GM21619 (cell line): Measurements from ENCODE around the gene GALNT10.

Experiments
- ATAC-seq: cut with Tn5 transposase; IDR thresholded peaks from one replicate; pipeline ENCODE4 v1.9.1; 2021; ENCODE audit not compliant: unreplicated experiment

GALNT10 gene

GRCh38 chr5:154202379-154203260 lies 12.1 kb downstream of the GALNT10 start:
- ATAC-seq, result peak; percentile 95

DNA sequence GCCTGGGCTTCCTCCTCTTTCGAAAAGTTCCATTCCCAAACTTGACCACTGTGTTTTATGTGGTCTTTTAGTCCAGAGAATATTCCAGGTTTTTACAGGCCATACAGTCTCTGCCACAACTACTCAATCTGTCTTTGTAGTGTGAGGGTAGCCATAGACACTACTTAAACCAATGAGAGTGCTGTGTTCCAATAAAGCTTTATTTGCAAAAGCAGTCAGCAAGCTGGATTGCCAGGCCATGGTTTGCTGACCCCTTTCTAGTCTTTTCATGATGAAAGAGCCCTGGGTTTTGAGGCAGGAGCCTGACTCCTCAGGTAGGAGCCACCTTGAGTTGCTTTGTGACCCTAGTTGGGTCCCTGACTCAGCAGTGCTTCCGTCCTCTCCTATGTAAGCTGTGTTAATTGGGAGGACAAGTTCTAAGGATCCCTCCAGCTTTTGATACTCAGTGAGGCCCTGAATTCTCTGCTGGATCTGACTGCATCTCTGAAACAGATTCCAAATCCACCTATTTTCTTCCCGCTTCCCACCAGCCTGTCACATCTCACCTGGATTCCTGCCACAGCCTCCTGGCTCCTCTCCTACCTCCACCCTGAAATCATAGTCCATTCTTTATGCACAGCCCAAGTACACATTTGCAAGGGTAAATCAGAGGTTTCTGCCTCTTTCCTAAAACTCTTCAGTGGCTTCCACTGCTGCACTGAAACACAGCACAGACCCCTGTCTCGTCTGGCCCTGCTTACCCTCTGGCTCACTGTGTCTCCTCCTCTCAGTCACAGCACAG lies 13.5 kb downstream of the GALNT10 start:
- ATAC-seq, result no peak

DNA sequence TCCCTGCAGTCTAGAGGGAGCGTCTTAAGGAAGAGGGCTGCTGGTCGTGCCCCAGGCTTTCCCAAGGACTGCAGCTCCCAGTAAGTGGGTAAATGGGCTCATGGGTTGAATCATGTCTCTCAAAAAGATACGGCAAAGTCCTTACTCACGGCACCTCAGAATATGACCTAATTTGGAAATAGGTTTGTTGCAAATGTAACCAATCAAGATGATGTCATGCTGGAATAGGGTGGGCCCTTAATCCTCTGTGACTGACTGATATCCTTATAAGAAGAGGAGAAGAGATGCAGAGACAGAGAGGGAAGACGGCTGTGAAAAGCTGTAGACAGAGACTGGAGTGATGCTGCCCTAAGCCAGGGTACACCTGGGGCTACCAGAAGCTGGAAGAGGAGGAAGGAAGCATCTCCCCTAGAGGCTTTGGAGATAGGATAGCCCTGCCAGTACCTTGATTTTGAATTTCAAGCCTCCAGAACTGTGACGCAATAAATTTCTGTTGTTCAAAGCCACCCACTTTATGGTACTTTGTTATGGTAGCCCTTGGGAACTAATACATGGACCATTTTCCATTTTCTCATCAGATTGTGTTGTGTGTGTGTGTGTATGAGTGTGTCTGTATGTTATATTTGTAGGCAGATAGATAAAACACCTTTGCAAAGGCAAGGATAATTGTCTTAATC lies 15.0 kb downstream of the GALNT10 start:
- ATAC-seq, result no peak

- ATAC-seq, result no peak
Observed at GRCh38 chr5:154206311-154206710, 15.8 kb downstream of the GALNT10 start.

- no peak for ATAC-seq
Observed at GRCh38 chr5:154207204-154207603, 16.7 kb downstream of the GALNT10 start.

- ATAC-seq, result no peak
Observed at GRCh38 chr5:154209591-154210081, 19.1 kb downstream of the GALNT10 start.

DNA sequence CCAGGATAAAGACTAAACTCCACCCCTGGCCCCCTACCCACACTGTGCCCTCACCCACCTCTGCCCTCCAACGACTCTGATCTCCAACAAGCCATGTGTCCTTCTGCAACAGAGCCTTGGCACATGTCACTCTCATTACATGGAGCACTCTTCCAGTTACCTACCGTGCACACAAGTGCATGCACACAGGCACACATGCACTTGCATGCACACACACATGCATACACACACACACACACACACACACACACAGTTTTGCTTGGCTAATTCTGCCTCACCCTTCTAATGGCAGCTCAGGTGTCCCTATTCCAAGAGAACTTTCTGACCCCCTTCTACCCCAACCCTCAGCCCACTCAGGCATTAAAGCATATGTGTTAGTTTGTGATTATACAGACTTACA lies 19.6 kb downstream of the GALNT10 start:
- no peak for ATAC-seq

DNA sequence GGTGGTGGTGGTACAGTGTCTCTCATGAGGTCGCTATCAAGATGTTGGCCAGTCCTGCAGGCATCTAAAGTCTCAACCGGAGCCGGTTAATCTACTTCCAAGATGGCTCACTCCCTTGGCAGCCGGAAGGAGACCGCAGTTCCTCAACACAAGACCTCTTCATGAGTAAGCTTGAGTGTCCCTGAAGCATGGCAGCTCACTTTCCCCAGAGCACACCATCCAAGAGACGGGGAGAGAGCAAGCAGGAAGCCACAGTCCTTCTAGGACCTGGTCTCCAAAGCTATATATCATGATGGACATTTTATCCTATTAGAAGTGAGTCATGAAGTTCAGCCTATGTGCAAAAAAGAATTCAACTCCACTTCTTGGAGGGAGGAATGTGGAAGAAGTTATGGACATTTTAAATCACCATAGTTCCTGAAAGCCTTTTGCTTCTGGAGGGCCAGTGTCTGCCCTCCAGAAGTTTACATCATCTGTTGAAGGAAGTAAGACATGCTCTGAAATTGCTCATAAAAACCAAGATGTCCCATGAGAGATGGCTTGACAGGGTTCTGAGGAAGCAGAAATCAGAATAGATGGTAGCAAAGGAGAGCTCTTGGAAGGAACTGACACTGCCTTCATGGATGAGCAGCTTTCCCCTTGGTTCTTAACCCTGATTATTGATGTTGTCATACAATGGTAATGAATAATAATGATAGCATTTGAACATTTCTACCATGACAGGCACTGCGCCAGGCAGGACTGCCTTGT lies 21.3 kb downstream of the GALNT10 start:
- no peak for ATAC-seq

- ATAC-seq, result no peak
Observed at GRCh38 chr5:154213592-154213991, 23.1 kb downstream of the GALNT10 start.

- peak; percentile 82 for ATAC-seq
Observed at GRCh38 chr5:154214371-154215106, 24.0 kb downstream of the GALNT10 start.

GRCh38 chr5:154215571-154216325 lies 25.2 kb downstream of the GALNT10 start:
- no peak for ATAC-seq

GRCh38 chr5:154217462-154217861 lies 26.9 kb downstream of the GALNT10 start:
- no peak for ATAC-seq

DNA sequence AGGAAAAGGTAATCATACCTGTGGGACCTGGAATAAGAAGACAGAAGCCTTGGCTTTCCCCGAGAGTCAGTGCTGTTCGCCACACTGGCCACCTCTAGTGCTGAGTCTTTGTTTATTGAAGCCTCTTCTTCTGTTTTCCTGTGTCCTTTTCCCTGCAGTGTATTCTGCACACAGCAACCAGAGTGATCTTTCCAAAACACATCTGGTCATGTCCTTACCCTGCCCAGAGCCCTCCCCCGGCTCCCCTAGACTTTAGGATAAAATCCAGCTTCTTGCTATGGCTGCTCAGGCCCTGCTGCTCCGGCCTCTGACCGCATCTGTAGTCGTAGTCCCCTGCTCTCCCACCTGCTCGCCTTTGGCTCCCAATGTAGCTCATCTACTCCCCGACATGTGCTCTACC lies 28.3 kb downstream of the GALNT10 start:
- no peak for ATAC-seq

DNA sequence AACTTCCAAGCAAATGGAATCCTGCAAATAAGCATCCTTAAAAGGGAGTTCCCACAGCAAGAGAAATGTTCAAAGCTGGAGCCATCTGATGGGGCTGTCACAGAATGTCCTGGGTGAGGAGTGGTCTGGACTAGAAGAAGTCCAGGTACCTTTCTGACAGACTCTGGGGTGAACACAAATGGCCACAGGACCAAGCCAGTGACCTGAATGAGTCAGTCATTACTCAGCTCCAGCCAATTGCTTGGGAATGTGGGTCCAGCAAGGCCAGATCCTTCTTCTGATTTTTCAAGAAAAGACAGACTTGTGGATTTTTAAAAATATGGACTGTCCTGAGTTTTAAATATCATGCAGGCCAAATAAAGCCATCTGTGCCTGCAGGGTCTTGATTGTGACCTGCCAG lies 30.1 kb downstream of the GALNT10 start:
- ATAC-seq, result no peak

GRCh38 chr5:154221371-154221896 lies 30.9 kb downstream of the GALNT10 start:
- no peak for ATAC-seq

- no peak for ATAC-seq
Observed at GRCh38 chr5:154222414-154222813, 31.9 kb downstream of the GALNT10 start.

DNA sequence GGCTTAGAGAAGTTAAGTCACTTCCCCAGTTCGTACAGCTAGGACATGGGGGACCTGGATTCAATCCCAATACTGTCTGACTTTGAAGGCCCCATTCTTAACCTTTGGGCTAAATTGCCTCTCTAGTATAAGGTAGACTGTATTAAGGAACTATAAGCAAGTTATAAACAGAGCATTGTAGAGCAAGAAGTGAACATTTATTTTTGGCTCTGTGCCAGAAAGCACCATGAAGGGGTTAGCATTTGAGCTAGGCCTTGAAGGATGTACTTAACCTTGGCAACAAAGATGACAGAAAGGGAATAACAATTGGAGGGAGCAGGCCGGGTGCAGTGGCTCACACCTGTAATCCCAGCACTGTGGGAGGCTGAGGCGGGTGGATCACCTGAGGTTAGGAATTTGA lies 32.8 kb downstream of the GALNT10 start:
- no peak for ATAC-seq

DNA sequence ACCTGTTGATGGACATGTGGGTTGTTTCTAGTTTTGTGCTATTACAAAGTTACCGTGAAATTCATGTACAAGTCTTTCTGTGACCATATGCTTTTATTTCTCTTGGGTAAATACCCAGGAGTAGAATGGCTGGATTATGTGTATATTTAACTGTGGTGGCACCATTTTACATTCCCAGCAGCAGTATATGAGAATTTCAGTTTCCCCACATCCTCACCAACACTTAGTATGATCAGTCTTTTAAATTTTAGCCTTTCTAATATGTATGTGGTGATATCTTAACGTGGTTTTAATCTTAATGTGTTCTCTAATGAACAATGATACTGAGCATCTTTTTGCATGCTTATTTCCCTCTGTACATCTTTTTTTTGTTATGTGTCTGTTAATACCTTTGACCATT lies 36.6 kb downstream of the GALNT10 start:
- no peak for ATAC-seq

- ATAC-seq, result peak; percentile 97
Observed at GRCh38 chr5:154228696-154229095, 38.2 kb downstream of the GALNT10 start.
